Ureter (tissue), 1 donor: ENCODE results near the gene PTGDR2. TPM values are rescaled to one million over a fixed set of nuclear protein-coding genes. Genes with fewer than 3 reads are reported as not detected.

Experiments
- DNase-seq: peaks from one replicate; pipeline ENCODE4 v3.0.0-alpha.2; 2020; ENCODE audit warnings: low spot score
- total RNA-seq: library from RNA; stranded (reverse); gene quantifications from one replicate; pipeline ENCODE4 v1.2.4, GENCODE V29; 2023
- donor health status: DM: yes; HTN: yes; CAD: no.

PTGDR2 gene
- total RNA-seq, 1 donor from 2014 or later = 0.13 TPM

GRCh38 chr11:60810569-60810968, 45.2 kb downstream of the PTGDR2 start:
- DNase-seq = no peak

- DNase-seq = no peak
These were observed 45.6 kb downstream of the PTGDR2 start for GRCh38 chr11:60810151-60810550.

- no peak for DNase-seq
These were observed 46.1 kb downstream of the PTGDR2 start for GRCh38 chr11:60809691-60810090.

DNA sequence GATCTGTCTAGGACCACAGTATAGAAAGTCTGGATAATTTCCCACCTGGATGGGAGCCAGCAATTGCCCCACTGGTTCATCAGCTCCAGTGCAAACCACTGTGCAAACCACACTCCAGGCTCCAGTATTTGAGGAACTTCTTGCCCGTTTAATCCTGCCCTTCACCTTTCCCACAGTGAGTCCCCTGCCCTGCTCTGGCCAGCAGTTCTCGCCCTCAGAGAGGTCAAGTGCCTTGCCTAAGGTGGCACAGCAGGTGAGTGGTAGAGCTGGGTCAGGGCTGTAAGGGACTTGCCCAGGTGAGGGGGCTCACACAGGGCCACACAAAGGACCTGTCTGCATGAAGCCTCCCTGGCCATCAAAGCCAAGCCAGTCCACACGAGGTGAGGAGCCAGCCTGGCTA, 46.5 kb downstream of the PTGDR2 start:
- DNase-seq = no peak

DNA sequence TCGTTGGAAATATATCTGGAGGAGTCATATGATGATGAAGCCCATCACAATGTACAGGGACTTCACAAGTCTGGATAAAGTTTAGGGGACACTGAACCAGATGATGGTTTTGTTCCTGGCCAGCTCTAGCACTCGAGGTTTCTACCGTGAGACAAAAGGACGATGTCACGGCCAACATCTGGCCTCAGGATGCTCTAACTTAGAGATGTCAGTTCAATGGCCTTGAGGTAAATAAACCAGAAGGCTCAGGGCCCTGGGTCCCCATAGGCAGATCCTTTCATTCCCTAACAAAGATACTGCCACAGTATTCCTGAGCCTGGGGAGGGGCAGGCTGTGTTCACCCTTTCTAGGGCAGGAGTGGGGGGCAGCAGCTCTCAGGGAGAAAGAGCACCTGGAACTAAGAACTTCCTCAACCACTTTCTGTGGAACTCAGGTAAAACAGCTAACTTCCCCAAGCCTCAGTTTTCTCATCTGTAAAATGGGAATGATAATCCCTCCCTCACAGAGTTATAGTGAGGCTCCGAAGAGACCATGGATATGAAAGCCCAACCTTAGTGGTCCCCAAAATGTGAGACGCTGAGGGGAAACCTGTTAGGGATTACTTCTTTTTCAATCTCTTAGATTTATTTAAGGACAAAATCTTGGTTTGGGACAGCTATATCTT, 52.3 kb downstream of the PTGDR2 start:
- no peak for DNase-seq

DNA sequence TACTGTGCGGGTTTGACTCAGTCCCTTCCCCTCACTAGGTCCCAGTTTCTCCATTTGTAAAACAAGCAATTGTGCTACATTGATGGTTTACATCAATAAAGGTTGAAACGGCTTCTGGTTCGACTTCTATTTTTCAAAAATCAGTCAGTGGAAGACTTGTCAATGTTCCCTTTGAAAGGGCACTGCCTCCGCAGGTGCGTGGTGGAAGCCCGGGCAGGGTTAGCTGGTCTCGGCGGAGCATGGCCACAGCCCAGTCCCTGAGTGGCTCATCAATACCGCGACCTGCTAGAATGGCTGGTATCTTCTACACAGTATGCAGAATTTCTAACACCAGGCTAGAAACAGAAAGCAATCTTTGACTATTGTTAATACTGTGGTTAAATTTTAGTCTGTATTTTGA, 54.6 kb downstream of the PTGDR2 start:
- DNase-seq = no peak

Other genes with a start within 250 kb of the PTGDR2 start
- not detected for gene MS4A8, start 156.3 kb downstream of the PTGDR2 start, total RNA-seq
- gene MS4A18, start 131.2 kb downstream of the PTGDR2 start, total RNA-seq = not detected
- not detected for gene MS4A15, start 99.1 kb downstream of the PTGDR2 start, total RNA-seq
- gene MS4A10, start 70.6 kb downstream of the PTGDR2 start, total RNA-seq = not detected
- gene CCDC86, start 13.8 kb downstream of the PTGDR2 start, total RNA-seq = 33.4 TPM
- gene ZP1, start 11.6 kb upstream of the PTGDR2 start, total RNA-seq = not detected
- gene PRPF19, start 50.6 kb upstream of the PTGDR2 start, total RNA-seq = 113 TPM
- 86.8 TPM for gene TMEM109, start 58.2 kb upstream of the PTGDR2 start, total RNA-seq
- 8.0 TPM for gene TMEM132A, start 68.5 kb upstream of the PTGDR2 start, total RNA-seq
- gene SLC15A3, start 96.2 kb upstream of the PTGDR2 start, total RNA-seq = 32.3 TPM
- gene CD6, start 115.7 kb upstream of the PTGDR2 start, total RNA-seq = 4.2 TPM
- gene CD5, start 246.5 kb upstream of the PTGDR2 start, total RNA-seq = 1.6 TPM